Ovary (tissue), 9 donors: Measurements from ENCODE around the gene ANO10. TPM values are rescaled to one million over a fixed set of nuclear protein-coding genes. Genes with fewer than 3 reads are reported as not detected.

Source experiments
- DNase-seq, 5 donors: peaks; one replicate each; pipeline ENCODE4 v3.0.0-alpha.2; 2019 to 2020
- H3K27ac ChIP-seq, 2 donors: fragments of 200-600 bp; one replicate each; pipeline versions ENCODE4 v1.5.1 to v1.8.0; 2019 to 2022
- H3K27me3 ChIP-seq: fragments of 200-600 bp; one replicate; pipeline ENCODE4 v1.8.0; 2022
- H3K36me3 ChIP-seq: fragments of 200-600 bp; sonication (generic); one replicate; pipeline ENCODE4 v1.5.1; 2019
- H3K4me1 ChIP-seq: one replicate; pipeline ENCODE4 v1.8.1; 2013; ENCODE audit warnings: mild to moderate bottlenecking, moderate library complexity; ENCODE audit not compliant: insufficient read depth
- H3K4me3 ChIP-seq: fragments of 200-600 bp; sonication (generic); one replicate; pipeline ENCODE4 v1.5.1; 2017
- H3K9me3 ChIP-seq, 2 donors: fragments of 200-600 bp in 1 of 2; sonication (generic) in 1 of 2; one replicate each; pipeline versions ENCODE4 v1.5.1 to v1.8.1; 2013 to 2019; ENCODE audit warnings: mild to moderate bottlenecking in 1 of 2, moderate library complexity in 1 of 2
- EP300 ChIP-seq: sonication (generic); formaldehyde crosslinking; IDR thresholded peaks from one replicate; pipeline ENCODE4 v1.6.1; 2017; ENCODE audit warnings: antibody characterized with exemption
- POLR2A ChIP-seq: fragments of 450-650 bp; IDR thresholded peaks from one replicate; pipeline ENCODE4 v1.6.1; 2017; ENCODE audit warnings: antibody characterized with exemption, mild to moderate bottlenecking, moderate library complexity
- WGBS, 3 donors: extraction: QIAGEN DNeasy Blood & Tissue Kit in 1 of 3; methylation state at CpG; one replicate each; pipeline versions ENCODE4 v1.1.5 to v1.1.7; 2013 to 2017; 5-methylcytosine and 5-hydroxymethylcytosine counted together
- intact Hi-C, 4 donors: fragments of 100-400 bp; cut with DNase I; formaldehyde crosslinking; loops; one replicate each; pipeline versions ENCODE4 v1.11.0 to v1.15.1; 2022 to 2023
- polyA plus RNA-seq, 2 donors: library from polyadenylated mRNA; stranded (reverse); fragments of 200-250 nt in 1 of 2; fragments of 350-450 nt in 1 of 2; fragmentation: Illumina TruSeq in 1 of 2; extraction: RNeasy Lipid Tissue Mini Kit (QIAGEN cat#74804) in 1 of 2; gene quantifications; one replicate each; pipeline ENCODE4 v1.2.3, GENCODE V29; 2013 to 2014
- total RNA-seq, 7 donors: library from RNA; depleted of rRNA in 2 of 7; stranded (reverse); fragments of >200 nt in 2 of 7; fragmentation: NEBNext Ultra II Directional in 3 of 7; extraction: Animal tissue kit (Norgen Biotek cat#: 25700) in 3 of 7; gene quantifications; one replicate each; pipeline versions ENCODE4 v1.1.0 to v1.2.4, GENCODE V29; 2016 to 2023
- TF ChIP-seq, protein P1 (sequence below), 3 donors: fragments of 450-650 bp in 2 of 3; fragments of 200-600 bp in 1 of 3; IDR thresholded peaks; one replicate each; pipeline versions ENCODE4 v1.5.1 to v1.8.0; 2016 to 2022; ENCODE audit warnings: antibody characterized with exemption in 3 of 3, mild to moderate bottlenecking in 1 of 3
- donor health status: DM: no; HTN: no; CAD: no; lungs with moderate emphysema.
- donor health status: DM: no; HTN: no; CAD: no.
- donor health status: Bipolar disorder and iron deficiency.
- donor health status: DM: yes; HTN: yes; CAD: no.
- donor health status: DM: no; HTN: no; CAD: no.
- donor health status: DM: yes; HTN: yes; CAD: no.

Gene ANO10
- total and polyA plus RNA-seq, 9 donors: 12.2 to 58.7 (median 21.7) TPM

DNA sequence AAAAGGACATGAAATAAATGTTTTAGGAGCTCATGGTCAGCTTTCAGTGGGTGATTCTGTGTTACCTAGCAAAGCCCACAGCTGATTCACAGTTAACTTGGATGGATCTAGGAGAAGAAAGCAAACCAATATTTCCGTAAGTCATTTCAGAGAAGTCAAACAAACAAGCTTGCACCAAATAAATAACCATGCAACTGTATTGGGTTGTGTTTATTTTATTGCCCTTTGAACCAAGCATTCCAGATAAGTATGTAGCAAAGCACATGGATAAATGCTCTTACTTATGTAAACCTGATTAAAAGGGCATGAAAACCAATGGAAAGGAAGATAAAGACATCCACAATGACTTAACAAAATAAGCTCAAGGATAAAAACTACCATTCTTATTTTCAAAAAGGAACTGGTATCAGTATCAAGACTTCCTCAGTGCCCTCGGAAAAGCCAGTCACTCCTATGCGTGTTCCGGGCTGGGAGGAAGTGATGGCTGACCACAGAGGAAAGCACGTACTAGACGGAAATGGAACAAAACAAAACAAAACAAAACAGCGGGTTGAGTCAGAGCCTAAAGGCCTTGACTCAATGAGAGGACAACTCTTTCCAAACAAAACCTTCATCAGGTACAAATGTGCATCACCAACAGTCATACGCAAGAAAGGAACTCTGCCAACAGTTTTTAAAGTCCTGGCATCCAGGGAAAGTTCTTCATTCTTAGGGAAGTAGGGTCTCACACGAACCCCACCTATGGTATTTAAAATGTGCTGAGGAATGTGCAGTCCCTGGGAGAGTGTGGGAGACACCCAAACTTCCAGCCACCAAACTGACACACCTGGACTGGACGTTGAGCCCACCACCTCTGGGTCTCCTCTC, 232.2 kb downstream of the ANO10 start:
- WGBS, 3 donors: 37 to 62% (median 51%) methylated on average over 10 of the region's 10 CpGs
- no peak for DNase-seq

DNA sequence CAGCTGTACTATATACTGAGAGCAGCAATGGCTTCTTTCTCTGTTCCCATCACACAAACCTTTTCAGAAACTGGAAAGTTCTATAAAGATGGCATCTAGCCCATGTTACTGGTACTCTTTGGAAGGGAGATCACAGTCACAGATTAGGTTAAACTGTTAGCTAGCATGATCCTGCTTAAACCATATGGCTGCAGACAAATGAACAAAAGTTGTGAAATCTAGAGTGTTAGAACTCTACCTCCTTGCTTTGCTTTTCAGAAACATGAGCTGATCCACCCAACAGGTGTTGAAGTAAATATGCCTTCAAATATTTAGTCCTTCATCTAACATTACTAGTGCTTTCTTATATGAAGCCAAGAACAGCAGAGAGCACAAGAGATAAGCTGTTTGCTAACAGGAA, 232.9 kb downstream of the ANO10 start:
- intact Hi-C loops: no loop called here
- no peak for DNase-seq
- H3K27ac ChIP-seq: no peak overlapping the region
- no peak overlapping the region for H3K4me3 ChIP-seq
- H3K9me3 ChIP-seq: no peaks in the 10 kb centered on the region
- TF ChIP-seq POLR2A (no peak), EP300 (no peak)
- TF ChIP-seq, protein P1, sequence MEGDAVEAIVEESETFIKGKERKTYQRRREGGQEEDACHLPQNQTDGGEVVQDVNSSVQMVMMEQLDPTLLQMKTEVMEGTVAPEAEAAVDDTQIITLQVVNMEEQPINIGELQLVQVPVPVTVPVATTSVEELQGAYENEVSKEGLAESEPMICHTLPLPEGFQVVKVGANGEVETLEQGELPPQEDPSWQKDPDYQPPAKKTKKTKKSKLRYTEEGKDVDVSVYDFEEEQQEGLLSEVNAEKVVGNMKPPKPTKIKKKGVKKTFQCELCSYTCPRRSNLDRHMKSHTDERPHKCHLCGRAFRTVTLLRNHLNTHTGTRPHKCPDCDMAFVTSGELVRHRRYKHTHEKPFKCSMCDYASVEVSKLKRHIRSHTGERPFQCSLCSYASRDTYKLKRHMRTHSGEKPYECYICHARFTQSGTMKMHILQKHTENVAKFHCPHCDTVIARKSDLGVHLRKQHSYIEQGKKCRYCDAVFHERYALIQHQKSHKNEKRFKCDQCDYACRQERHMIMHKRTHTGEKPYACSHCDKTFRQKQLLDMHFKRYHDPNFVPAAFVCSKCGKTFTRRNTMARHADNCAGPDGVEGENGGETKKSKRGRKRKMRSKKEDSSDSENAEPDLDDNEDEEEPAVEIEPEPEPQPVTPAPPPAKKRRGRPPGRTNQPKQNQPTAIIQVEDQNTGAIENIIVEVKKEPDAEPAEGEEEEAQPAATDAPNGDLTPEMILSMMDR (IDR thresholded peaks at IDR 0.05): no peak
- H3K4me1 ChIP-seq: peaks cover 7% of the 10 kb centered on the region
- no peaks in the 10 kb centered on the region for H3K27me3 ChIP-seq
- H3K36me3 ChIP-seq: no peaks in the 10 kb centered on the region

More for the DNA sequence above, 232.2 kb downstream of the ANO10 start:
- TF ChIP-seq EP300 (no peak), POLR2A (no peak)
- TF ChIP-seq, protein P1 (IDR thresholded peaks at IDR 0.05): no peak
- Histone ChIP-seq H3K9me3 (no peaks in the 10 kb centered on the region), H3K27me3 (no peaks in the 10 kb centered on the region), H3K4me1 (peaks cover 7% of the 10 kb centered on the region), H3K36me3 (no peaks in the 10 kb centered on the region), H3K27ac (no peak overlapping the region), H3K4me3 (no peak overlapping the region)
- intact Hi-C loops: no loop called here

DNA sequence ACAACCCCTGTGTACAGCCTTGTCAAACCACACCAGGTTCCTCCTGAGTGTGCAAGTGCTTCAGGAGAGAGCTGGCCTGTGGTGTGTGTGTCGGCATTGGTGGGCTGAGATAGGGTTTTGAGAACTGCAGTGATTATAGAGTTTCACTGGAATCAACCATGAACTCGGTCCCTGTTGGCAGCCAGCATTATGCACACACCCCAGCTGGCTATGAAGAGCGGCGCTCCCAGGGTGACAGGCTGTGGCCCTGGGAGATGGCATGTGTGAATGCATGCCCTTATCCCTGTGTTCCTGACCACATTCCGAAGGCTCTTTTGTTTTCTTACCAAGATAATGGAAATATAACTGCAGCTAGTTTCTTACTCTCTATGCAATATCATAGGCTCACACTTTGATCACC, 233.6 kb downstream of the ANO10 start:
- no peaks in the 10 kb centered on the region for H3K9me3 ChIP-seq
- DNase-seq: no peak
- no peak overlapping the region for H3K4me3 ChIP-seq
- TF ChIP-seq POLR2A (no peak), EP300 (no peak)
- TF ChIP-seq, protein P1 (IDR thresholded peaks at IDR 0.05): no peak
- H3K27me3 ChIP-seq: no peaks in the 10 kb centered on the region
- no peaks in the 10 kb centered on the region for H3K36me3 ChIP-seq
- H3K27ac ChIP-seq: no peak overlapping the region
- peaks cover 7% of the 10 kb centered on the region for H3K4me1 ChIP-seq
- intact Hi-C loops: no loop called here
- WGBS, 3 donors: 88 to 96% (median 93%) methylated on average over 5 of the region's 5 CpGs

DNA sequence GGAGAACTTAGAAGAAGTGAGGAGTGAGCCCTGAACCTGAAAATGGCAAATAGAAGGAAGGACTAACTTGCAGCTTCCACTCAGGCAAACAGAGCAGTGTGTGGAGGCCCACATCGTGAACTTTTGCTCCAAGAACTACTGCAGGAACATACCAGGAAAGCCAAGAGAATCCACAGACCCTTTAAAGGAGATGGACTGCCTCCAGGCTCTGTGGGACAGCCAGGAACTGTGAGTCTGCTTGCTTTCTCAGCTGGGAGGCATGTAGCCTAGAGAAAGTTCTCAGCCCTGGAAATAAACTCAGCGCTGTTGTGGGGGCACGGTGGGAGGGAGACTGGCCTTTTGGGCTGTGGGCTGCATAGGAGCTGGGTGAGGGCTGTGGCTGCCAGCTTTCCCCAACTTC, 242.5 kb downstream of the ANO10 start:
- Histone ChIP-seq H3K4me3 (no peak overlapping the region), H3K4me1 (no peaks in the 10 kb centered on the region), H3K27me3 (no peaks in the 10 kb centered on the region), H3K36me3 (no peaks in the 10 kb centered on the region), H3K27ac (no peak overlapping the region), H3K9me3 (no peaks in the 10 kb centered on the region)
- 28 to 40% (median 35%) methylated on average over 3 of the region's 3 CpGs for WGBS, 3 donors
- TF ChIP-seq EP300 (no peak), POLR2A (no peak)
- TF ChIP-seq, protein P1 (IDR thresholded peaks at IDR 0.05): no peak
- DNase-seq: no peak
- intact Hi-C loops: no loop called here
